OCI-LY3 (cell line): ENCODE measurements around the gene TMTC4.
"Not testable (repeated sequence)": the region's sequence is repeated elsewhere in the genome, so short reads cannot be mapped to it uniquely, and the experiment has no call there.

Experiments used
- H2AFZ ChIP-seq: fragments of 200-600, 300-600 bp; shearing (Covaris generic); 2 replicates; pipeline ENCODE4 v1.6.0; 2014; ENCODE audit warnings: antibody characterized with exemption, low read depth, low read length
- H3K27ac ChIP-seq: fragments of 200-600, 300-600 bp; sonication (generic); 2 replicates; pipeline ENCODE4 v1.5.1; 2014; ENCODE audit warnings: mild to moderate bottlenecking, low read length, moderate library complexity, mixed read lengths
- H3K27me3 ChIP-seq: fragments of 200-600, 300-600 bp; sonication (generic); 2 replicates; pipeline ENCODE4 v1.6.1; 2014; ENCODE audit warnings: low read depth, low read length, mixed read lengths
- H3K36me3 ChIP-seq: fragments of 200-600, 300-600 bp; sonication (generic); replicated peaks from 2 replicates; pipeline ENCODE3; 2014; ENCODE audit warnings: low read depth, low read length, mixed read lengths
- H3K4me1 ChIP-seq: fragments of 300-600, 200-600 bp; sonication (generic); 2 replicates; pipeline ENCODE4 v1.6.1; 2014; ENCODE audit warnings: low read length, mixed read lengths
- H3K4me2 ChIP-seq: fragments of 200-600, 300-600 bp; sonication (generic); 2 replicates; pipeline ENCODE4 v1.6.1; 2014; ENCODE audit warnings: low read length, mixed read lengths
- H3K4me3 ChIP-seq: fragments of 300-600, 200-600 bp; sonication (generic); 2 replicates; pipeline ENCODE4 v1.5.1; 2014; ENCODE audit warnings: antibody characterized with exemption, mild to moderate bottlenecking, low read length, moderate library complexity
- H3K79me2 ChIP-seq: fragments of 300-600, 200-600 bp; shearing (Covaris generic); 2 replicates; pipeline ENCODE4 v1.6.1; 2014; ENCODE audit warnings: mild to moderate bottlenecking, low read length, mixed read lengths
- H3K9ac ChIP-seq: fragments of 300-600, 200-600 bp; shearing (Covaris generic); 2 replicates; pipeline ENCODE4 v1.6.0; 2014; ENCODE audit warnings: mild to moderate bottlenecking, low read length, moderate library complexity
- H3K9me3 ChIP-seq: fragments of 200-600, 300-600 bp; shearing (Covaris generic); 2 replicates; pipeline ENCODE4 v1.6.1; 2014; ENCODE audit warnings: low read length, mixed read lengths; ENCODE audit not compliant: insufficient read depth
- H4K20me1 ChIP-seq: fragments of 200-600, 300-600 bp; sonication (generic); 2 replicates; pipeline ENCODE4 v1.6.1; 2016; ENCODE audit warnings: low read length, mixed read lengths; ENCODE audit not compliant: insufficient read depth
- EZH2phosphoT487 ChIP-seq: fragments of 200-600 bp; shearing (Covaris generic); IDR thresholded peaks from 2 replicates; pipeline ENCODE4 v1.6.1; 2018; ENCODE audit warnings: antibody characterized with exemption, mixed run types, low read depth
- TF ChIP-seq, protein P1 (sequence below): fragments of 200-600, 300-600 bp; sonication (generic); IDR thresholded peaks from 2 replicates; pipeline ENCODE4 v1.5.1; 2014; ENCODE audit warnings: antibody characterized with exemption, low read length, low read depth

The TMTC4 gene

DNA sequence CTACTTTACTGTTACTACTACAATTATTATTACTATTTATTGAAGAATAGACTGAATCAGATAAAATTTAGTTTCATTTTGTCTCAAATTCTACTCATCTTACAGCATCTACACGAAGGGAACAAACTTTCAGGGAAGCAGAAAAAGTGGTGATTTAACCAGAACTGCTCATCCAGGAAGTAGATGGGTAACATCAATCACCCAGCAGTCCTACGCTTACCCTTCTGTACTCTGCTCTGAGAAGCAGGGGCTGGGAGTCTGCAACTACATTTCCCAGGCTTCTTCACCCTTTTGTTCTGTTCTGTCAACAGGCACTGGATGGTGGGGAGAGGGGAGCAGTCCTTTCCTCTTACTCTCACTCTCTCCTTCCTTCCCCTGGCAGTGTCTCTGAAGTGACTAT is 54.7 kb downstream of the TMTC4 start:
- H3K79me2 ChIP-seq = no peaks in the 10 kb centered on the region
- H3K36me3 ChIP-seq = peaks cover 44% of the 10 kb centered on the region
- H3K9me3 ChIP-seq = no peaks in the 10 kb centered on the region
- H3K27ac ChIP-seq = no peak overlapping the region
- H3K27me3 ChIP-seq = no peaks in the 10 kb centered on the region
- no peak overlapping the region for H2AFZ ChIP-seq
- H3K4me2 ChIP-seq = no peak overlapping the region
- no peaks in the 10 kb centered on the region for H4K20me1 ChIP-seq
- no peak overlapping the region for H3K4me3 ChIP-seq
- TF ChIP-seq, protein P1, sequence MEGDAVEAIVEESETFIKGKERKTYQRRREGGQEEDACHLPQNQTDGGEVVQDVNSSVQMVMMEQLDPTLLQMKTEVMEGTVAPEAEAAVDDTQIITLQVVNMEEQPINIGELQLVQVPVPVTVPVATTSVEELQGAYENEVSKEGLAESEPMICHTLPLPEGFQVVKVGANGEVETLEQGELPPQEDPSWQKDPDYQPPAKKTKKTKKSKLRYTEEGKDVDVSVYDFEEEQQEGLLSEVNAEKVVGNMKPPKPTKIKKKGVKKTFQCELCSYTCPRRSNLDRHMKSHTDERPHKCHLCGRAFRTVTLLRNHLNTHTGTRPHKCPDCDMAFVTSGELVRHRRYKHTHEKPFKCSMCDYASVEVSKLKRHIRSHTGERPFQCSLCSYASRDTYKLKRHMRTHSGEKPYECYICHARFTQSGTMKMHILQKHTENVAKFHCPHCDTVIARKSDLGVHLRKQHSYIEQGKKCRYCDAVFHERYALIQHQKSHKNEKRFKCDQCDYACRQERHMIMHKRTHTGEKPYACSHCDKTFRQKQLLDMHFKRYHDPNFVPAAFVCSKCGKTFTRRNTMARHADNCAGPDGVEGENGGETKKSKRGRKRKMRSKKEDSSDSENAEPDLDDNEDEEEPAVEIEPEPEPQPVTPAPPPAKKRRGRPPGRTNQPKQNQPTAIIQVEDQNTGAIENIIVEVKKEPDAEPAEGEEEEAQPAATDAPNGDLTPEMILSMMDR = no peak
- TF ChIP-seq EZH2phosphoT487 = no peak
- H3K9ac ChIP-seq = no peak overlapping the region
- no peaks in the 10 kb centered on the region for H3K4me1 ChIP-seq

DNA sequence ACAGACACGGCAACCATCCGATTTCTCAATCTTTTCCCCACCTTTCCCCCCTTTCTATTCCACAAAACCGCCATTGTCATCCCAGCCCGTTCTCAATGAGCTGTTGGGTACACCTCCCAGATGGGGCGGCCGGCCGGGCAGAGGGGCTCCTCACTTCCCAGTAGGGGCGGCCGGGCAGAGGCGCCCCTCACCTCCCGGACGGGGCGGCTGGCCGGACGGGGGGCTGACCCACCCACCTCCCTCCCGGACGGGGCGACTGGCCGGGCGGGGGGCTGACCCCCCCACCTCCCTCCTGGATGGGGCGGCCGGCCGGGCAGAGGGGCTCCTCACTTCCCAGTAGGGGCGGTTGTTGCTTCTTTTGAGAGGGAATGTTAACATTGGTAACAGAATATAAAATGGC is 55.7 kb downstream of the TMTC4 start:
- not testable (repeated sequence) for H3K27me3 ChIP-seq, H4K20me1 ChIP-seq, H3K79me2 ChIP-seq, H3K4me1 ChIP-seq, H3K9me3 ChIP-seq, H3K9ac ChIP-seq, H3K4me2 ChIP-seq, H2AFZ ChIP-seq, H3K27ac ChIP-seq, H3K4me3 ChIP-seq
- H3K36me3 ChIP-seq = peaks cover 42% of the 10 kb centered on the region

DNA sequence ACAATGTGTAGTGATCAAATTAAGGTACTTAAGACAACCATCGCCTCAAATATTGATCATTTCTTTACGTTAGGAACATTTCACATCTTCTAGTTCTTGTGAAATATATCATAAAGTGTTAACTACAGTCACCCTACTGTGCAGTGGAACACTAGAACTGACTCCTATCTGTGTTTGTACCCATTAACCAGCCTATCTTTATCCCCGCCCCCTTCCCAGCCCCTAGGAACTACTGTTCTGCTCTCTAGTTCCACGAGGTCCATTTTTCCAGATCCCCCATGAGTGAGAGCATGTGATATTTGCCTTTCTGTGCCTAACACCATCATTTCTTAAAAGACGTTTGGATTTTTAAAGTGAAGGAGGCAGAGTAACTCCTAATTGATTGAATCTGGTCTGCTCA is 61.6 kb downstream of the TMTC4 start:
- Histone ChIP-seq H3K79me2 (no peaks in the 10 kb centered on the region), H3K4me2 (peak overlapping the region; percentile 66; the same call in 1 of the 2 replicates), H2AFZ (no peak overlapping the region), H3K4me1 (peaks cover 54% of the 10 kb centered on the region), H3K9ac (no peak overlapping the region), H4K20me1 (no peaks in the 10 kb centered on the region), H3K4me3 (no peak overlapping the region), H3K27me3 (no peaks in the 10 kb centered on the region), H3K9me3 (no peaks in the 10 kb centered on the region), H3K27ac (no peak overlapping the region), H3K36me3 (peaks cover 3% of the 10 kb centered on the region)
- no peak for TF ChIP-seq EZH2phosphoT487
- TF ChIP-seq, protein P1 = no peak

DNA sequence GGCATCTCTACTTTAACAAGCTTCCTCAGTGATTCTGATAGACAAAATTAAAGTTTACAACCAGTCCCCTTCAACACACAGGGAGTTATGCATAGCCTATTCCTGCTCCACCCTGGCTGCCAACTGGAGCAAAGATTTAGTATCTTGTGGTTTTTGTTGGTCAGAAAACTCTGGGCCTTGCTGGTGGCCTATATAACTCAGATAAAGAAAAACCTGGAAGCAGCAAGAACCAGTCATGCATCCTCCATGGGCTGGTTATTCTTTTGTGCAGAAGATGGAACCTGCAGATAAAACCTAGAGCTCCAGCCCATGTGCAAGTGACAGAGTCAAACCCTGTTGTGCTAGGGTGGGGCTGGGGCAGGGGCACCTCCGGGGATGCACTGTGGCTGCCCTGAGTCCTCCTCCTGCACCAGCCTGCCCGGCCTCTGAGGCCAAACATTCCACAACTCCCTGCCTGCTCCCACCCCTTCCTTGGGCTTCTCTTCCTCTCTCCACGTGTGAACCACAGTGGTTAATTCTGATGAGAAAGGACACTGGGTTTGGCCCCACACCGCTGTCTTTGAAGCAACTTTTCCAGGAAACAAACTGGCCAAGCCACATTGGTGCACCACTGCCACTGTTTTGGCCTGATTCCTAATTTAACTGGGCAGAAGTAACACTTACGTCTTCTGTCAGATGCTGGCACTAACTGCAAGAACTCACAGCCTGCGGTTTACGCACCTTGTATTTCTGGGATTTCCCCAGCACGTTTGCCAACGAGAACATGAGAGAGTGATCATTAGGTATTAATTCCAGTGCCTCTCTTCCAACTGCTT is 62.7 kb downstream of the TMTC4 start:
- Histone ChIP-seq H3K9me3 (no peaks in the 10 kb centered on the region), H3K79me2 (no peaks in the 10 kb centered on the region), H3K4me2 (peak overlapping the region; percentile 66), H3K27ac (peak overlapping the region; percentile 91), H3K9ac (peak overlapping the region; percentile 39; the same call in 1 of the 2 replicates), H3K4me3 (peak overlapping the region; percentile 29), H2AFZ (no peak overlapping the region), H4K20me1 (no peaks in the 10 kb centered on the region), H3K36me3 (peaks cover 6% of the 10 kb centered on the region), H3K4me1 (peaks cover 54% of the 10 kb centered on the region), H3K27me3 (no peaks in the 10 kb centered on the region)
- no peak for TF ChIP-seq EZH2phosphoT487
- TF ChIP-seq, protein P1 = no peak
